Stimulated activated CD8-positive, alpha-beta memory T cell treated with anti-CD3 and anti-CD28 coated beads, Interleukin-12 subunit alpha, Interleukin-12 subunit beta, amount 100 ng/mL, for 4 hours (primary cell): ENCODE data around the gene FBXO15.

Experiments used
- DNase-seq: peaks from one replicate; pipeline ENCODE4 v3.0.0-alpha.2; 2020; ENCODE audit warnings: low read depth

Gene FBXO15

GRCh38 chr18:74062037-74062436, 85.6 kb downstream of the FBXO15 start:
- DNase-seq = no peak

GRCh38 chr18:74060579-74060978, 87.1 kb downstream of the FBXO15 start:
- DNase-seq = no peak

GRCh38 chr18:74050807-74051206, 96.8 kb downstream of the FBXO15 start:
- no peak for DNase-seq

- peak; percentile 3 for DNase-seq
Observed at GRCh38 chr18:74040459-74041332, 106.9 kb downstream of the FBXO15 start.

- no peak for DNase-seq
Observed at GRCh38 chr18:74040008-74040407, 107.6 kb downstream of the FBXO15 start.

GRCh38 chr18:74029161-74029560, 118.5 kb downstream of the FBXO15 start:
- no peak for DNase-seq
